ENCODE results near the gene PTX4.

Gene PTX4

GRCh38 chr16:1458336-1458976 lies 30.3 kb downstream of the PTX4 start:
- FAIRE-seq, result no peak

- no peak for FAIRE-seq
These were observed 31.1 kb downstream of the PTX4 start for GRCh38 chr16:1457489-1458245.

- FAIRE-seq, result no peak
These were observed 31.8 kb downstream of the PTX4 start for GRCh38 chr16:1456951-1457350.

GRCh38 chr16:1455190-1456171 lies 33.3 kb downstream of the PTX4 start:
- FAIRE-seq, result no peak

- FAIRE-seq, result no peak
These were observed 34.2 kb downstream of the PTX4 start for GRCh38 chr16:1454561-1454960.

GRCh38 chr16:1453316-1453715 lies 35.4 kb downstream of the PTX4 start:
- no peak for FAIRE-seq

- no peak for FAIRE-seq
These were observed 36.2 kb downstream of the PTX4 start for GRCh38 chr16:1452530-1452929.

GRCh38 chr16:1451702-1452392 lies 36.9 kb downstream of the PTX4 start:
- FAIRE-seq, result no peak

- FAIRE-seq, result no peak
These were observed 37.9 kb downstream of the PTX4 start for GRCh38 chr16:1450841-1451240.

- no peak for FAIRE-seq
These were observed 38.5 kb downstream of the PTX4 start for GRCh38 chr16:1450218-1450617.

- no peak for FAIRE-seq
These were observed 39.4 kb downstream of the PTX4 start for GRCh38 chr16:1449201-1449788.

- no peak for FAIRE-seq
These were observed 40.1 kb downstream of the PTX4 start for GRCh38 chr16:1448536-1449116.

GRCh38 chr16:1447965-1448364 lies 40.8 kb downstream of the PTX4 start:
- no peak for FAIRE-seq

GRCh38 chr16:1446296-1447080 lies 42.3 kb downstream of the PTX4 start:
- FAIRE-seq, result no peak

- FAIRE-seq, result no peak
These were observed 43.1 kb downstream of the PTX4 start for GRCh38 chr16:1445518-1446203.

GRCh38 chr16:1444730-1445517 lies 43.8 kb downstream of the PTX4 start:
- FAIRE-seq, result no peak

GRCh38 chr16:1443980-1444729 lies 44.6 kb downstream of the PTX4 start, which contains the start of gene CCDC154:
Gene CCDC154 (minus strand): TSS chr16:1444556. CDS start chr16:1444322, 234 bp downstream.
- FAIRE-seq, result no peak

GRCh38 chr16:1443403-1443973 lies 45.3 kb downstream of the PTX4 start:
- FAIRE-seq, result no peak

All from A204.1 (cell line).